HG02938 (cell line): ENCODE results near the gene MEGF6.

Source experiments
- ATAC-seq: cut with Tn5 transposase; IDR thresholded peaks from one replicate; pipeline ENCODE4 v1.9.1; 2021; ENCODE audit warnings: mild to moderate bottlenecking, moderate library complexity; ENCODE audit not compliant: unreplicated experiment

MEGF6 gene

DNA sequence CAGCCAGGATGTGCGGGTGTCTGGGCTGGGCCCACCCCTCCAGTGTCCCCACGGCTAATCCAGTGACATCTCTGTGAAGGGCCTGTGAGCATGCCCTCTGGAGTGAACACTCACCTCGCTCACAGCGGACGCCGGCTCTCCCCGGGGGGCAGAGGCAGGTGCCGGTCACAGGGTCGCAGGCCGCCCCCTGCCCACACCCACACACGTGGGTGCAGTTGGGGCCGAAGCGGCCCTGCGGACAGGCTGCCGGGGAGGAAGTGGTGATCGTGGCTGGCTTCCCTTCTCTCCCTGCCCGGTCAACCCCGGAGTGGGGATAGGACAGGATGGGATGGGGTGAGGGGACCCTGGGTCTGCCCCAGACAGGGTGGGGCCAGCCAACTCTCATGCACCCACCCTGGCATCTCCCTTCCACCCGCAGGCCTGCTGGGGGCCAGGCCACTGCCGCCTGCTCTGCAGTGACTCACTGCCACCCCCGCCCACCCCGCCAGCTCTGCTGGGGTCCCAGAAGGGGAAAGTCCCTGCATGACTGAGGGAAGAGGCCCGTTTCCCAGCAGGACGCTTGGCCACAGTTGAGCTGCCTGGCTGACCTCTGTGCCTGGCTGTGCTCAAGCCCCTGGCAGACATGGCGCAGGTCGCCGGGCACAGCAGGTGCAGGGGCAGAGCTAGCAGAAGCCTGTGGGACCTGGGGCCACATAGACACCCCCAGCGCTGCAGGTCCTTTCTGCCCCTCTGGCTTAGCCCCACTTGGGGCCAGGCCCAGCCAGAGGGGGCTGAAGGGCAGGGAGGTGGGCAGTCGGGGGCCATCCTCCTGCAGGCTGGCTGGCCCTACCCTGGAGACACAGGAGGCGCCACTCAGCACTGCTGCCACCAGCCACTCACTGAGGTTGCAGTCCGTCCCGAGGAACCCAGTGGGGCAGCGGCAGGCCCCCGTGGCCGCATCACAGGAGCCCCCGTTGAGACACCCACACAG lies 115.2 kb downstream of the MEGF6 start:
- ATAC-seq: no peak

DNA sequence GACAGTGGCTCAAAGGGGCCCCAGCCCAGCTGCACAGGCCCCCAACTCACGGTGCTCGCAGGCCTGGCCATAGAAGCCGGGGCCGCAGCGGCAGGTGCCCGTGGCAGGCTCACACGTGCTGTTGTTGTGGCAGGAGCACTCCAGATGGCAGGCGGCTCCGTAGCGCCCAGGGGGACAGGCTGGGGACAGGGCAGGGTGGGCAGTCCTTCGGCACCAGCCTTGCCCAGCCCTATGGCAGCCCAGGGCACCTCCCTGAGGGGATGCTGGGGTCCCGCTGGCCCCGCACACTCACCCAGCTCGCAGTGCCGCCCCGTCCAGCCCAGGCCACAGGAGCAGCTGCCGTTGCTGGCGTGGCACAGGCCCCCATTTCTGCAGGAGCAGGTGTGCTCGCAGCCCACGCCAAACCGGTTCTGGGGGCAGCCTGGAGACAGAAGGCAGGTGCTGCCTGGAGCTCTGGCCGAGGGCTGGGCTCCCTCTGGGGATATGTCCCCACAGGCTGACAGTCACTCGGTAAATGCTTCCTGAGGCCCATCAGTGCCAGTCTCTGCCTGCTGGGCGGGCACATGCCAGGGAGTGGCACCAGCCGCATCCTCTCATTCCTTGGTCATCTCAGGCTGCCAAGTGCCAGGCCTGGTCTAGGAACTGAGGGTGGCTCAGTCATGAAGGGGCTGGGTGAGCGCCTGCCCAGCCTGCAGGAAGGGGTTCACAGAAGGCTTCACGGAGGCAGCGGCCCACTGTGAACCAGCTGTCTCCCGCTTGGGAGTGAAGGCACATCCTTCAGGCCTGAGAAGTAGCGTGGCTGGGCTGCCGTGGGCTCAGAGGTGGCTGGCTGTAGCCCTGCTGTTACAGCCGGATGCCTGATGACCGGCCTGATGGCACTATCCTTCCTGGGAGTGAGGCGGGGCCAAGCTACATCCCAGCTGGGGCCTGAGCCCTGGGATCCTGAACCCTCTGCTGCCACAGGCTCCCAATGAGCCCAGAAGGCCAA lies 116.7 kb downstream of the MEGF6 start:
- no peak for ATAC-seq

DNA sequence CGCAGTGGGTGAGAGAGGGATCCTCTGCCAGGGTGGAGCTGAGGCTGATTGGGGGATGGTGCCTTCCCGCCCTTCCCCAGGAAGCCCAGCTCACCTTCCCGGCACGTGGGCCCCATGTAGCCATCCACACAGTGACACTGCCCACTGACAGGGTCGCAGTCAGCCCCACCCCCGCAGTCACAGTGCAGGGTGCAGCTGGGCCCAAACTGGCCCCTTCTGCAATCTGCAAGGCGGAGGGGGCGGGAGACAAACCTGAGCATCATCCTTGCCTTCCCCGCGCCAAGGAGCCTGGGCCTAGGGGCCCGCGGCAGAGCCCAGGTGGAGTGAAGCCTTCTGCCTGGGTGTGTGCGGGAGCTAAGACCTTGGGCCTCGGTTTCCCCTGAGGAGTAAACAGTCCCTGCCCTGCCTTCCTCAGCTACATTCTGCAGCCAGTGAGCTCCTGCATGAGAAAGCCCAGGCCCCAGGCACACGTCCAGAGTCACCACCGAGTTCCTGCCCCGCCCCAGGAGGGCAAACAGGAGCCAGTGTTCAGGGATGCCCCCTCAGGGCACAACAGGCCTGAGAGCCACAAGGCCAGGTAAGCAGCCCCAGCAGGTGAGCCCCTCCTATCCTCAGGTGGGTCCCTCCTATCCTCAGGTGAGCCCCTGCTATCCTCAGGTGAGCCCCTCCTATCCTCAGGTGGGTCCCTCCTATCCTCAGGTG lies 118.6 kb downstream of the MEGF6 start:
- no peak for ATAC-seq

DNA sequence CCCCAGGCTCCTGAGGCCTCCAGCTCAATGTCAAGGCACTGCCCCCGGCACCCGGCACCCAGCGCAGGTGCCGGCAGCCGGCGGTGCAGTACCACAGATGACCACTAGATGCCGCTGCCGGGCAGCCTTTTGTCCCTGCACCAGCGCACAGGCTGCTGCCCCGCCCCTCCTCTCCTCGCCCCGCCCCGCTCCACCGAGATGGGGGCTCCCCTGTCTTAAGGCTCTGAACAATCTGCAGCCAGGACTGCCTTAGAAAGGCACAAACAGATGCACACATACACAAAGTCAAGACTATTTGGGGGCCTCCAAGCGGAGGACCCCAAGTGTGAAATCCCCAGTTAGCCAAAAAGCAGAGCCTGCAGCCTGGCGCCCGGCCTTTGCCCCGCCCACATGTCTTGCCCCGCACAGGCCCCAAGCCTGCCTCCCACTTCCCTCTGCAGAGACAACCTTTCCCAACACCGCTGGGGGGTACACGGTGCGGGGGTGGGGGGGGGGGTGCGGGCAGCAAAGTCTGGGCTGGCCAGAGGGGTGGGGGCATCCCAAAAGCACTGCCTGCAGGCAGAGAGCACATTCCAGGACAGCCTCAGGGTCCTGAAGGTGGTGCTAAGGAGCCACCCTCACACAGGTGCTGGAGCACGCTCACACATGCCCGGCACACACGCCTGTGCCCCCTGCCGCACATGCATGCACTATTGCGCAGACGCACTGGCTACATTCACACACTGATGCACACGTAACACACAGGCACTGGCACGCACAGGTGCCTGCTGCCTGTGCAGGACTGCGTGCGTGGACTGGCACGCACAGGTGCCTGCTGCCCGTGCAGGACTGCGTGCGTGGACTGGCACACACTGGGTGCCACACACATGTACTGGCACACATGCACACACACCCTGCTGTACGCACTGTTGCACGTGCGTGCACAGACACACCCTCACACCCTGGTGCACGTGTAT lies 119.7 kb downstream of the MEGF6 start:
- no peak for ATAC-seq

DNA sequence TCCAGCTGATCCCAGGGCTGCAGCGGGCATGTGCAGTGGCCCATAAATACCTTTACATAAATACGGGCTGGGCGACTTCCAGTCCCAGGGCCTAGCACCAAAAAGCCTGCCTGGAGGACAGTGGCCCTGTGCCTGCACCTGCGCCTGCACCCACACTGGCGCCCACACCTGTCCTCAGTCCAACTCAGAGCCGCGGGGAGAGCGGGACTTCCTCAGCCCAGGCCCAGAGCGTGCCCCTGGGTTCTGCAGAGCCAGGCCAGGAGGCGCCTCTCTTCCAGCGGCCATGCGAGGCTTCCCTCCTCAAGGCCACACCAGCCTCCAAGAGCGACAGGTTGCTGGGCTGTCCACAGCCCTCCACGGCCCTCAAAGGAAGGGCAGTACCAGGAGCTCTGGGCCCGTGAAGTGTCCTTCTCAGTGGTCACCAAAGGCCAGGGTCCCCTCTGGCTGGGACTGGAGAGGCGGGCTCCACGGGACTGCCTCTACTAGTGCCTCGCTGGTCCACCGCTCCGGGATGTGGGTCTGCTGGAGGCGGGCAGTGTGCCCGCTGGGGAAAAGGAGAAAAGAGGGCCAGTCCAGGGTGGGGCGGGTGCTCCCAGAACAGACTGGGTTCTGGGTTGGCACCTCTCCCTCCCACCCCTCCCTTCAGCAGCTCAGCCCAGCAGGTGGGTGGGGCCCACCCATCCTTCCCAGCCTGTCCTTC lies 121.1 kb downstream of the MEGF6 start:
- no peak for ATAC-seq

DNA sequence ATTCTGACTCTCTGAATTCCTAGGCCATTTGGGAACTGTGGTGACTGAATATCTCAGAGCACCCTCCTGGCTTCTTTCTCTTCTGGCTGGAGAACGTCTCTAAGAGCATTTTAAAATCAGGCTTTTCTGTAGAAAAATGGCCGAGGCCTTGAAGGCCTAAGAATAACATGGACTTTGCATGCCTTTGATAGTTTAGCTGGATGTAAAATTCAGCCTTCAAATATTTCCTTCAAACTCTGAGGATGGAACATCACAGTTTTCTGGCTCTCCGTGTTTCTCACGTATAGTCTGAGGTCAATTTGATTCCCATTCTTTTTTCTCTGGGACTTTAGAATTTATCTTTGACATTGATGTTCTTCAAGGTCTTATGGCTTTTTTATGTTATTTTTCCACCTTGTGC lies 122.9 kb downstream of the MEGF6 start:
- ATAC-seq: no peak

DNA sequence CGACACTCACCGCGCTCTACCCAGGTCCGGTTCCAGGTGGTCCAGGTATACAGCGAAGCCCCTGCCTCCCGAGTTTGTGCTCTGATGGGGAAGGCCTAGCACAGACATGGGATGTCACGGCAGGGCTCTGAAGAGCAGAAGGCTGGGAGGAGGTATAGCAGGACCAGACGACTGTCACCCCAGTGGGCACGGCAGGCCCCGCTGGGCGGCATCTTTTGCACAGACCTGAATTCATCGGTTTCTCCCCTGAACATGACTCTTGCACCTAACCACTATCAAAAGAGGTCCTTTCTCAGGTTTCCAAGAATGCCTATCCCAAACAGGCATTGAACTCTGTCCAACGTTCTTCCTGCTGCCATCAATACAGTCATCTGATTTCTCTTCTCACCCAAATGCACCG lies 126.3 kb downstream of the MEGF6 start:
- ATAC-seq: no peak

DNA sequence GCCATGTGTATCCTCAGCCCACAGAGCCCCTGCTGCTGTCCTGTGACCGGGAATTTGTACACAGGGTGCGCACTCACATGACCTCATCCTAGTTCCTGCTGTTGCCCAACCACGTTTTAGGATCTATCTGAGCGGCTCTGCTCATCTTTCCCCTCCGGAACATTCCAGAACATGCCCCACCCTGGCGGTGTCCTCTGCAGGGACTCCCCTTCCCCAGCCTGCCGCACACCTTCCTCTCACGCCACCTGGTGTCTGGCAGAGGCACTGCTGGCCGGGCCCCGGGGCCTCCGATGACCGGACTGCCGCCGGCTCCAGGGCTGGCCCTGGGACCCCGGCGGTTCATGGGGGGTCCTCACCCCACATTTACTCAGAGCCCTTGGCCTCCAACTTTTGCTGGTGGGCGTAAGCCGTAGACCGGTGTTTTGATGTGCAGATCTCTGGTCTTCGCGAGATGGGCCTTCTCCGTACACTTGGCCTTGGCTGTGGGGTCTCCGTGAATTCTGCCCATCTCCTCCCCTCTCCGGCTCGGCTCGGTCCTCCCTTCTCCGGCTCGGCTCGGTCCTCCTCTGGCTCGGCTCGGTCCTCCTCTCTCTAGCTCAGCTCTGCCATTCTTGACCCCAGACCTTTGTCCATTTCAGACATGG lies 127.4 kb downstream of the MEGF6 start:
- ATAC-seq: no peak

DNA sequence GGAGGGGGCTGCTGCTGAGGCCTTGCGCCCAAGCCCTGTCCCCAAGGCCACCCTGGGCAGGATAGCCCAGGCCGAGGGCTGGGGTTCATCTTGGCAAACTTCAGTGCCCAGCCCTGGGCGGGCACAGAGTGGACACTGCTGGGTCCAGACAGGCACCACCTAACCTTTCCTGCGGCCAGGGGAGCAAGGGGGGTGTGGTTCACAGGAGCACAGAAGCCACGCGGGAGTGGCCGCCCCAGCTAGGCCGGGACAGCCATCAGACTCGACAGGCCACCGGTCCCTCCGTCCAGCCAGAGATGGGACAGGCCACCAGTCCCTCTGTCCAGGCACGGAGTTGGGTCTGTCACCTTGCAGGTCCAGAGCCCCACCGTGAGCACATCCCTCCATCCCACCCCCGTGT lies 127.9 kb downstream of the MEGF6 start:
- no peak for ATAC-seq

DNA sequence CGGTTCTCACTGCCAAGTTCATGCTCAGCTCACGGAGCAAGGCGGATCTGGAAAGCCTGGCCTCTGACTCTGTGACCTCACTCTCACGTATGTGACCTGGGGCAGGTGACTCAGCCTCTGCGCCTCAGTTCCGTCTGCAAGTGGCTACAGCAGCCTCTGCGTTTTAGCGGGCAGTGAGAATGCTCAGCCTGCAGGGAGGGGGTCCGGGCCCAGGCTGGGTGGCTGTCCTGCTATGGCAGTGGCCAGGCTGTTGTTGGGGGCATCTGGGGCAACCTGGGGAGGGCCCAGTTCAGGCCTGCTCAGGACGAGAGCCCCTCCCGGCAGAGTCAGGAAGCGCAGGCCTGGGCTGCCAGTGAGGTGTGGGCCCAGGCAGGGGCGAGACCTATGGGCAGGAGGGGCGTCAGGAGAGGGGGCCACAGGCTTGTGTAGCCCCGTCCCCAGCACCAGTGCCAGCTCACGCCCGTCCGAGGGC lies 128.9 kb downstream of the MEGF6 start:
- ATAC-seq: no peak

DNA sequence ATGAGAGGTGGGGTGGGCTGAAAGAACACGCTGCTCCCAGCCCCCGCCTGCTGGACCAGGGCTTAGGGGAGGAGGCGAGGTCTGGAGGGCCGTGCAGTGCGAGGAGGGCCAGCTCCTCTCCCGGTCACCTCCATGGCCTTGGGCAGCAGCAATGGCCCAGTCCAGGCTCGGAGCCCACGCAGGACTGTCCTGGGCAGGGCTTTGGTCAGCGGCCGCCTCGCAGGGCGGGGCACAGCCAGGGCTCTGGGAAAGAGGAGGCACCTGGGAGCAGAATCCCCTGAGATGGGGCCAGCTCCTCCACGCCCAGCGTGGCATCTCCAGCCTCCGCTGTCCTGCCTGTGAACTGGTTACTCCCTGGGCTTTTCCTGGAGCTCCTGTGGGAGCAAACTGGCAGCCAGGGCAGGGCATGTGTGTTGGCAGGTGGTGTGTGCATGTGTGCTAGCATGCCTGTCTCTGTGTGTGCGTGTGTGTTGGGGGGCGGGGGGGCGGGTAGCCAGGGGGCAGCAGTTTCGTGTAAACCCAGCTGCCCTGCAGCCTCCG lies 129.4 kb downstream of the MEGF6 start:
- ATAC-seq: no peak

DNA sequence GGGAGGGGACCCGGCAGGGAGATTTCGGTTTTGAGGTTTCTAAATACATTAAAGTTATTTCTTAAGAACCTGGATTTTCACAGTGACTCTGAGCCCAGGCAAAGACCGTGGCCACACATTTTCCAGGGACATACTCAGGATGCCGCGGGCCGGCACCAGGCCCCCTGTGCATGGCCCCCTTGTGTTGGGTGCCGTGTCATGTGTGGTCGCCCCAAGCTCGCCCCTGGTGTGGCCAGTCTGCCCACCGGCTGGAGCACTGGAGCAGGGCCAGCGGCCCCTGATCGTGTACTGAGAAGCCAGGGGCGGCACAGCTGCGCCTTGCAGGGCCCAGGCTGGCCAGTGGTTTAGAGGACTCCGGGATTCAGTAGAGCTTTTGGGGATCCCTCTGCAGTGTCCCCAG lies 130.3 kb downstream of the MEGF6 start:
- no peak for ATAC-seq

DNA sequence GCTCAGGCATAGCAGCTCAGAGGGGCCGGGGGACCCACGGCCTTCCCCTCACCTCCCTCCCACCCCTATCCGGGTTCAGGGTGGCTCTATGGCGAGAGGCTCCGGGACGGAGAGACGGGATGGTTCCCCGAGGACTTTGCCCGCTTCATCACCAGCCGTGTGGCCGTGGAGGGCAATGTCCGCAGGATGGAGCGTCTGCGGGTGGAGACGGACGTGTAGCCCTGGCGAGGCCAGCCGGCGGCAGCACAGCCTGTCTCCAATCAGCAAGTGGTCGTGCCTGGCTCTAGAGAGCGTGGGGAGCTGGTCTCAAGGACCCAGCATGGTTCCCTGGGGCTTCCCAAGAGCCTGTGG lies 131.0 kb downstream of the MEGF6 start:
- no peak for ATAC-seq

DNA sequence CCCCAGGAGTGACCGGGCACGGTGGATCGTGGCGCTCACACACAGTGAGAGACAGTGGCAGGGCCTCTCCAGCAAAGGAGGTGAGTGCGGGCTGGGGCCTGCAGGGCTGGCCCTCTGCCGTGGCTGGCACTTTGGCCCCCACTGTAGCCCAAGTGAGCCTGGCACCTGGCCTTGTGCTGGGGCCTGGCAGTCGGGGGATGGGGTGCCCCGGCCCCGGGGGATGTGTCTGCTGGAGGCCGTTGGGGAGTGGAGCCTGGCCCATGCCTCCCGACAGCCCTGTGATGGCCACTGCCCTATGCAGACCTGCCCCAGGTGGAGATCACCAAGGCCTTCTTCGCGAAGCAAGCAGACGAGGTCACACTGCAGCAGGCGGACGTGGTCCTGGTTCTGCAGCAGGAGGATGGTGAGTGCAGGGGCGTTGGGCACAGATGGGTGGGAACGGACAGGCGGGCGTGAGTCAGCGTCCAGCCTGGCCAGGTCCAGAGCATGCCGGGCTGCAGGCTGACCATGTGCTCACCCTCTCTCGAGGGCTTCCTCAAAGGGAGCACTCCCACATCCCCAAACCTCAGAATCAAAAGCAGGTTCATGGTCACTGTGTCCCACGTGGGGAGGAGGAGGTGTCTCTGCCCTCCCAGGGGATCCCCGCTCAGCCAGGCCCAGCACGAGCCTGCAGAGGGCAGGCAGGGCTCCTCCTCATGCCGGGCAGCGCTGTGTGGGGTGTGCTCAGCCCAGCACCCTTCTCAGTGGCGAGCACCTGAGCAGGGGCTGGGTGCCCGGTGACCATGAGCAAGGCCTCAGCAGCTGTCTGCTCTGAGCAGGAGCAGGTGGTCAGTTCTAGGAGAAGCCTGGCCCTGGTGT lies 131.6 kb downstream of the MEGF6 start:
- ATAC-seq: no peak

DNA sequence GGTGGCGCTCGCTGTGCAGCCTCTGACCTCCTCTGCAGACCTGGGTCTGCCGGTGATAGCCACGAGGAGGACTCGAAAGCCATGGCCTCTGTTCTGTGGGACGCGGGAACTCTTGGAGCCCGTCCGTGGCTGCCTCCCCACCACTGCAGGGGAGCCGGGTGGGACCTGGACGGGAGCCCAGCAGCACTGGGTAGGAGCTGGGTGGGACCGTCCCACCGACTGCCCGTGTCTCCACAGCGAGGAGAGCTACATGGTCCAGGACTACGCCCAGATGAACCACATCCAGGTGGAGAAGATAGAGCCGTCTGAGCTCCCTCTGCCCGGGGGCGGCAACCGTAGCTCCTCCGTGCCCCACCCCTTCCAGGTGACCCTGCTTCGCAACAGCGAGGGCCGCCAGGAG lies 133.1 kb downstream of the MEGF6 start:
- no peak for ATAC-seq

DNA sequence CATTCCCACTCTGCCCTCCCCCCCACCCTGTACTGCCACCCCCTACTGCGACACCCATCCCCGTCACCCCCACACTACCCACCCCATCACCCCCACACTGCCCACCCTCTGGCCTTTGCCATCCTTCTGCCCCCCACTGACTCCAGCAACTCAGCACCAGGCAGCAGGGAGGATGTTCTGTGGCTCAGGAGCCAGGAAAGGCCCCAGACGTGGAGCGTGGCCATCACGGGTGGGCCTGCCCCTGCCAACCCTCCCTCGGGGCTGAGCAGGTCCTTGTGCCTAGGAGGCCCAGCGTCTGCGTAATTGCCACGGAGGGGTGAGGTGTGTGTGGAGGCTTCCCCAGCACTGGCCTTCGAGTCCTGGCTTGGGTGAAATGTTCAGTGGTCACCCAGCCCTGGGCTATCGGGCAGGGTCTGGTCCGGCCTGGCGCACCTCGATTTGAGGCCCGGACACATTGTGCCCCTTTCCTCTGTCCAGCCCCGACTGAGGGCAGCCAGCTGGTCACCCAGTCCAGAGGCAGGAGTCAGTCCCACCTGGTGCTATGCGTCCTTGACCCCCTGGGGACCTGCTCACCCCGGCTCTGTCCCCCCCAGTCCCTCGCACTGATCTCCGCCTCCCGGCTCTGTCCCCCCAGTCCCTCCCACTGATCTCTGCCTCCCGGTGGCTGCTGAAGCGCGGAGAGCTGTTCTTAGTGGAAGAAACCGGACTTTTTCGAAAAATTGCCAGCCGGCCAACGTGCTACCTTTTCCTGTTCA lies 133.9 kb downstream of the MEGF6 start:
- no peak for ATAC-seq

DNA sequence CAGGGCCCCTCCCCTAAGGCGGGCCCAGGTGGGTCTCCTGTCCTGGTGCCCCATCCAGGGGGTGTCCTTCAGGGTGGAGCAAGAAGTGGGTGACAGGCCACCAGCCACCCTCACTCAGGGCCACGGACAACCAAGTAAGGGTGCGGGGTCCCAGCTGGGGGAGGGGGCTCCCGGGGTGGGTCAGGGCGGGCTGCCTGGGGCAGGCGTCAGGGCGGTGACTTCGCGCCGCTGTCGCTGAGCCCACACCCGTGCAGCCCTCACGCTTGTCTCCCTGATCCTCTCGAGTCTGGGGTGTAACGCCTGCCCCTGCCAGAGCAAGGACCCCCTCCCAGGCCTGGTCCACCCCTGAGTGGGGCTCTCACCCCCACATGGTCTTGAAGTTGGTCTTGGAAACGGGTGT lies 134.6 kb downstream of the MEGF6 start:
- no peak for ATAC-seq
